ENCODE data around the gene CLASP1. TPM values are rescaled to one million over a fixed set of nuclear protein-coding genes. Genes with fewer than 3 reads are reported as not detected.

Gene CLASP1
- total and polyA plus RNA-seq, 2 experiments from 2014 or later = 20.1 to 45.9 TPM

GRCh38 chr2:121539750-121540469 lies 109.4 kb downstream of the CLASP1 start:
- 79% methylated on average over 4 of the region's 4 CpGs for WGBS (ENCODE audit: low lambda C conversion rate, missing lambda C conversion rate)
- no peaks in the 10 kb centered on the region for H3K9me2 ChIP-seq (replicated peaks; ENCODE audit: insufficient read depth)
- H3K4me1 ChIP-seq (ENCODE audit: insufficient read depth) = no peaks in the 10 kb centered on the region
- peaks cover 91% of the 10 kb centered on the region for H3K79me2 ChIP-seq
- no peak overlapping the region for H3K4me3 ChIP-seq
- peaks cover 21% of the 10 kb centered on the region for H4K20me1 ChIP-seq (ENCODE audit: insufficient read depth, poor library complexity, severe bottlenecking)
- TF ChIP-seq EZH2phosphoT487 (IDR thresholded peaks at IDR 0.05; ENCODE audit: low read depth, severe bottlenecking, unreplicated experiment) (no peak), CTCF (IDR thresholded peaks at IDR 0.05; ENCODE audit: poor library complexity) (no peak), EZH2 (IDR thresholded peaks at IDR 0.05; ENCODE audit: borderline replicate concordance) (no peak)
- no peaks in the 10 kb centered on the region for H3K36me3 ChIP-seq (replicated peaks; ENCODE audit: insufficient read depth, low read depth)
- H3K27ac ChIP-seq = no peak overlapping the region
- H3K4me2 ChIP-seq = no peak overlapping the region
- no peaks in the 10 kb centered on the region for H3K9me3 ChIP-seq (ENCODE audit: low read depth)
- H2AFZ ChIP-seq = no peak overlapping the region
- DNase-seq (ENCODE audit: low spot score) = no peak
- no peaks in the 10 kb centered on the region for H3K27me3 ChIP-seq

DNA sequence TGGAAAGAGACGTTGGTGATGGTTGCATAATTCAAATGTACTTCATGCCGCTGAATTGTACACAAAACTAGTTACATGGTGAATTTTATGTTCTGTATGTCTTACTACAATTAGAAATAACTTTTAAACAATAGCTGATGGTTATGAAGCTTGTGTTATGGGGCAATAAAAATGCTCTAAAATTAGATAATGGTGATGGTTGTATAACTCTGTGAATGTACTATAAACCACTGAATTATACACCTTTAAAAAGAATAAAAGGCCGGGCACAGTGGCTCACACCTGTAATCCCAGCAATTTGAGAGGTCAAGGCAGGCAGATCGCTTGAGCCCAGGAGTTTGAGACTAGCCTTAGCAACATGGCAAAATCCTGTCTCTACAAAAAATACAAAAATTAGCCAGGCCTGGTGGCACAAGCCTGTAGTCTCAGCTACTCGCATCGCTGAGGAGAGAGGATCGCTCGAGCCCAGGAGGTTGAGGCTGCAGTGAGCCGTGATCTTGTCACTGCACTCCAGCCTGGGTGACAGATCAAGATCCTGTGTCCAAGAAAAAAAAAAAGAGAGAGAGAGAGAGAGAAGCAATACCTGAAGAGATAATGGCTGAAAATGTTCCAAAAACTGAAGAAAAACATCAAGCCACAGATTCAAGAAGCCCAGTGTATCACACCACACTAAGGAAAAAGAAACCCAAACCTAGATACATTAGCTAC lies 112.3 kb downstream of the CLASP1 start:
- no peak overlapping the region for H3K4me2 ChIP-seq
- H3K27ac ChIP-seq = no peak overlapping the region
- 84% methylated on average over 9 of the region's 9 CpGs for WGBS (ENCODE audit: low lambda C conversion rate, missing lambda C conversion rate)
- no peak overlapping the region for H2AFZ ChIP-seq
- no peaks in the 10 kb centered on the region for H3K36me3 ChIP-seq (replicated peaks; ENCODE audit: insufficient read depth, low read depth)
- TF ChIP-seq CTCF (IDR thresholded peaks at IDR 0.05; ENCODE audit: poor library complexity) = no peak
- TF ChIP-seq EZH2phosphoT487 (IDR thresholded peaks at IDR 0.05; ENCODE audit: low read depth, severe bottlenecking, unreplicated experiment) = no peak
- TF ChIP-seq EZH2 (IDR thresholded peaks at IDR 0.05; ENCODE audit: borderline replicate concordance) = no peak
- H4K20me1 ChIP-seq (ENCODE audit: insufficient read depth, poor library complexity, severe bottlenecking) = peaks cover 16% of the 10 kb centered on the region
- peaks cover 14% of the 10 kb centered on the region for H3K4me1 ChIP-seq (ENCODE audit: insufficient read depth)
- H3K9me3 ChIP-seq (ENCODE audit: low read depth) = no peaks in the 10 kb centered on the region
- peaks cover 86% of the 10 kb centered on the region for H3K79me2 ChIP-seq
- no peaks in the 10 kb centered on the region for H3K9me2 ChIP-seq (replicated peaks; ENCODE audit: insufficient read depth)
- no peak for DNase-seq (ENCODE audit: low spot score)
- H3K4me3 ChIP-seq = no peak overlapping the region
- no peaks in the 10 kb centered on the region for H3K27me3 ChIP-seq

- H3K36me3 ChIP-seq (replicated peaks; ENCODE audit: insufficient read depth, low read depth) = no peaks in the 10 kb centered on the region
- H3K79me2 ChIP-seq = peaks cover 84% of the 10 kb centered on the region
Observed at GRCh38 chr2:121536347-121536746, 112.9 kb downstream of the CLASP1 start.

More at GRCh38 chr2:121536347-121536746, 112.9 kb downstream of the CLASP1 start:
- no peaks in the 10 kb centered on the region for H3K9me3 ChIP-seq (ENCODE audit: low read depth)
- no peak overlapping the region for H3K27ac ChIP-seq
- TF ChIP-seq EZH2phosphoT487 (IDR thresholded peaks at IDR 0.05; ENCODE audit: low read depth, severe bottlenecking, unreplicated experiment) = no peak
- TF ChIP-seq CTCF (IDR thresholded peaks at IDR 0.05; ENCODE audit: poor library complexity) = no peak
- no peak for TF ChIP-seq EZH2 (IDR thresholded peaks at IDR 0.05; ENCODE audit: borderline replicate concordance)
- no peaks in the 10 kb centered on the region for H3K9me2 ChIP-seq (replicated peaks; ENCODE audit: insufficient read depth)
- 100% methylated on average over 1 of the region's 1 CpG for WGBS (ENCODE audit: low lambda C conversion rate, missing lambda C conversion rate)
- H3K4me3 ChIP-seq = no peak overlapping the region
- DNase-seq (ENCODE audit: low spot score) = no peak
- H4K20me1 ChIP-seq (ENCODE audit: insufficient read depth, poor library complexity, severe bottlenecking) = peaks cover 13% of the 10 kb centered on the region
- H3K4me2 ChIP-seq = no peak overlapping the region
- no peaks in the 10 kb centered on the region for H3K27me3 ChIP-seq
- no peak overlapping the region for H2AFZ ChIP-seq
- peaks cover 19% of the 10 kb centered on the region for H3K4me1 ChIP-seq (ENCODE audit: insufficient read depth)

Data from hepatocyte (in vitro differentiated cells).